Left ventricle myocardium inferior (tissue), 1 donor: Measurements from ENCODE around the gene MAGI2. TPM values are rescaled to one million over a fixed set of nuclear protein-coding genes. Genes with fewer than 3 reads are reported as not detected.

Experiments
- DNase-seq: peaks from one replicate; pipeline ENCODE4 v3.0.0-alpha.2; 2020
- H3K27ac ChIP-seq: fragments of 200-600 bp; replicated peaks from 2 replicates; pipeline ENCODE4 v1.8.0; 2021
- H3K27me3 ChIP-seq: fragments of 200-600 bp; 2 replicates; pipeline ENCODE4 v1.8.0; 2021; ENCODE audit warnings: low read depth
- H3K36me3 ChIP-seq: fragments of 200-600 bp; 2 replicates; pipeline ENCODE4 v1.8.0; 2021
- H3K4me1 ChIP-seq: fragments of 200-600 bp; 2 replicates; pipeline ENCODE4 v1.8.0; 2021
- H3K4me3 ChIP-seq: fragments of 200-600 bp; 2 replicates; pipeline ENCODE4 v1.8.0; 2021; ENCODE audit warnings: mild to moderate bottlenecking, moderate library complexity
- H3K9me3 ChIP-seq: fragments of 200-600 bp; replicated peaks from 2 replicates; pipeline ENCODE4 v1.8.0; 2021
- CTCF ChIP-seq: fragments of 200-600 bp; IDR thresholded peaks from 2 replicates; pipeline ENCODE4 v1.8.0; 2021; ENCODE audit warnings: antibody characterized with exemption, mild to moderate bottlenecking, borderline replicate concordance
- intact Hi-C: fragments of 100-400 bp; cut with micrococcal nuclease; formaldehyde crosslinking; loops from one replicate; pipeline ENCODE4 v1.11.0; 2022
- total RNA-seq: library from RNA; stranded (reverse); fragmentation: NEBNext Ultra II Directional; extraction: Animal tissue kit (Norgen Biotek cat#: 25700); gene quantifications from one replicate; pipeline ENCODE4 v1.2.1, GENCODE V29; 2021
- donor health status: DM: no; HTN: yes; CAD: no; lungs with severe emphysema.

The MAGI2 gene
- total RNA-seq, 1 donor from 2014 or later = 4.5 TPM

GRCh38 chr7:78148166-78148894 lies 1305.1 kb downstream of the MAGI2 start:
- intact Hi-C loops = no loop called here

GRCh38 chr7:78146546-78146945 lies 1306.9 kb downstream of the MAGI2 start:
- no peak for TF ChIP-seq CTCF
- no peak for DNase-seq
- Histone ChIP-seq H3K9me3 (no peaks in the 10 kb centered on the region), H3K36me3 (no peaks in the 10 kb centered on the region), H3K27ac (no peak overlapping the region), H3K4me1 (peaks cover 5% of the 10 kb centered on the region), H3K27me3 (no peaks in the 10 kb centered on the region), H3K4me3 (no peak overlapping the region)
- intact Hi-C loops = no loop called here

More at GRCh38 chr7:78148166-78148894, 1305.1 kb downstream of the MAGI2 start:
- H3K27ac ChIP-seq = no peak overlapping the region
- H3K4me1 ChIP-seq = peaks cover 5% of the 10 kb centered on the region
- DNase-seq = no peak
- H3K9me3 ChIP-seq = no peaks in the 10 kb centered on the region
- no peak for TF ChIP-seq CTCF
- H3K36me3 ChIP-seq = no peaks in the 10 kb centered on the region
- no peaks in the 10 kb centered on the region for H3K27me3 ChIP-seq
- no peak overlapping the region for H3K4me3 ChIP-seq

- Histone ChIP-seq H3K27ac (no peak overlapping the region), H3K27me3 (no peaks in the 10 kb centered on the region), H3K36me3 (no peaks in the 10 kb centered on the region), H3K9me3 (no peaks in the 10 kb centered on the region), H3K4me1 (no peaks in the 10 kb centered on the region), H3K4me3 (no peak overlapping the region)
- DNase-seq = no peak
- no peak for TF ChIP-seq CTCF
- intact Hi-C loops = no loop called here
Measured at GRCh38 chr7:78143661-78144060, 1309.8 kb downstream of the MAGI2 start.

GRCh38 chr7:78141522-78142281 lies 1311.8 kb downstream of the MAGI2 start:
- Histone ChIP-seq H3K4me3 (no peak overlapping the region), H3K9me3 (no peaks in the 10 kb centered on the region), H3K27ac (no peak overlapping the region), H3K36me3 (no peaks in the 10 kb centered on the region), H3K27me3 (no peaks in the 10 kb centered on the region), H3K4me1 (no peaks in the 10 kb centered on the region)
- intact Hi-C loops = no loop called here
- TF ChIP-seq CTCF = no peak
- no peak for DNase-seq

GRCh38 chr7:78140109-78140508 lies 1313.4 kb downstream of the MAGI2 start:
- Histone ChIP-seq H3K27ac (no peak overlapping the region), H3K36me3 (no peaks in the 10 kb centered on the region), H3K27me3 (no peaks in the 10 kb centered on the region), H3K9me3 (no peaks in the 10 kb centered on the region), H3K4me1 (no peaks in the 10 kb centered on the region), H3K4me3 (no peak overlapping the region)
- no peak for DNase-seq
- intact Hi-C loops = no loop called here
- TF ChIP-seq CTCF = no peak
